ENCODE measurements around the gene CEACAM6. TPM values are rescaled to one million over a fixed set of nuclear protein-coding genes. Genes with fewer than 3 reads are reported as not detected.
A peak's percentile ranks its signal among the peaks of the same experiment; 100 is the strongest.

CEACAM6 gene
- polyA plus RNA-seq, 2 of the 4 experiments (the other 2 are of a cell fraction) = 0.97 to 17.7 TPM

- no peak for TF ChIP-seq NPAS2 (CRISPR knock-in tag; IDR thresholded peaks at IDR 0.05; ENCODE audit: borderline replicate concordance)
- no peak for TF ChIP-seq POLR2AphosphoS2 (conservative IDR thresholded peaks at IDR 0.05; ENCODE audit: low read length)
- TF ChIP-seq MAFK (IDR thresholded peaks at IDR 0.05; ENCODE audit: partially characterized antibody) = no peak
- TF ChIP-seq ESRRA (IDR thresholded peaks at IDR 0.05; ENCODE audit: borderline replicate concordance, low read length) = no peak
- TF ChIP-seq CTCF (IDR thresholded peaks at IDR 0.05) = no peak
- no peak for TF ChIP-seq SMC3 (IDR thresholded peaks at IDR 0.05)
- no peak for TF ChIP-seq ZSCAN20 (CRISPR knock-in tag; IDR thresholded peaks at IDR 0.05)
- no peak for TF ChIP-seq CEBPB (IDR thresholded peaks at IDR 0.05)
- no peak for TF ChIP-seq HDAC2 (IDR thresholded peaks at IDR 0.05)
- no peak for TF ChIP-seq HES2 (IDR thresholded peaks at IDR 0.05)
- TF ChIP-seq HOXB13 (CRISPR knock-in tag; IDR thresholded peaks at IDR 0.05; ENCODE audit: low read depth) = no peak
- no peak for TF ChIP-seq CBX2 (IDR thresholded peaks at IDR 0.05; ENCODE audit: borderline replicate concordance, low read depth)
- no peak for TF ChIP-seq HOXB5 (CRISPR knock-in tag; IDR thresholded peaks at IDR 0.05)
- no peak for TF ChIP-seq RNF2 (IDR thresholded peaks at IDR 0.05; ENCODE audit: borderline replicate concordance, low read depth)
- no peak for TF ChIP-seq ZNF302 (CRISPR knock-in tag; IDR thresholded peaks at IDR 0.05)
- TF ChIP-seq SREBF2 (IDR thresholded peaks at IDR 0.05) = no peak
- no peak for TF ChIP-seq POLR2A (IDR thresholded peaks at IDR 0.05; ENCODE audit: low read length)
- H3K9me3 ChIP-seq = no peaks in the 10 kb centered on the region
- no peak overlapping the region for H3K4me3 ChIP-seq
- ChIA-PET CTCF (interaction anchor here (0.6 to 9.9 kb wide), 13 partner anchors 11 to 157 kb away, joined by 3 to 102 read pairs (median 5); partner anchors contain the start of gene CEACAM6), POLR2A (no interaction called here)
- no peak overlapping the region for H3K4me2 ChIP-seq
- ATAC-seq = no peak
- no peaks in the 10 kb centered on the region for H3K4me1 ChIP-seq
- WGBS (ENCODE audit: missing lambda C conversion rate) = 20% methylated on average over 5 of the region's 5 CpGs
- peak; percentile 98 for FAIRE-seq
- DNase-seq (ENCODE audit: low read depth in 1 of 2, low spot score in 1 of 2) = no peak
- no peak overlapping the region for H3K27ac ChIP-seq
Observed at GRCh38 chr19:41735071-41735600, 20.2 kb upstream of the CEACAM6 start.

GRCh38 chr19:41739361-41739760 is 16.0 kb upstream of the CEACAM6 start:
- H3K4me1 ChIP-seq = no peaks in the 10 kb centered on the region
- TF ChIP-seq FOSB (CRISPR knock-in tag; IDR thresholded peaks at IDR 0.05) = no peak
- no peak for TF ChIP-seq MAX (IDR thresholded peaks at IDR 0.05)
- TF ChIP-seq KDM1A (IDR thresholded peaks at IDR 0.05; ENCODE audit: low read depth) = no peak
- no peak for TF ChIP-seq CBX8 (IDR thresholded peaks at IDR 0.05)
- no peak overlapping the region for H3K27ac ChIP-seq
- no peak overlapping the region for H3K4me2 ChIP-seq
- no peaks in the 10 kb centered on the region for H3K9me3 ChIP-seq
- FAIRE-seq (peak; percentile 32), ATAC-seq (no peak), DNase-seq (ENCODE audit: low read depth in 1 of 2, low spot score in 1 of 2) (no peak)
- H3K4me3 ChIP-seq = no peak overlapping the region
- WGBS (ENCODE audit: missing lambda C conversion rate) = 2% methylated on average over 3 of the region's 3 CpGs
- CTCF ChIA-PET = interaction anchor here (0.6 to 10.5 kb wide), 14 partner anchors 14 to 290 kb away, joined by 3 to 261 read pairs (median 4); partner anchors contain the start of genes CEACAM3 and CEACAM6
- POLR2A ChIA-PET = no interaction called here

DNA sequence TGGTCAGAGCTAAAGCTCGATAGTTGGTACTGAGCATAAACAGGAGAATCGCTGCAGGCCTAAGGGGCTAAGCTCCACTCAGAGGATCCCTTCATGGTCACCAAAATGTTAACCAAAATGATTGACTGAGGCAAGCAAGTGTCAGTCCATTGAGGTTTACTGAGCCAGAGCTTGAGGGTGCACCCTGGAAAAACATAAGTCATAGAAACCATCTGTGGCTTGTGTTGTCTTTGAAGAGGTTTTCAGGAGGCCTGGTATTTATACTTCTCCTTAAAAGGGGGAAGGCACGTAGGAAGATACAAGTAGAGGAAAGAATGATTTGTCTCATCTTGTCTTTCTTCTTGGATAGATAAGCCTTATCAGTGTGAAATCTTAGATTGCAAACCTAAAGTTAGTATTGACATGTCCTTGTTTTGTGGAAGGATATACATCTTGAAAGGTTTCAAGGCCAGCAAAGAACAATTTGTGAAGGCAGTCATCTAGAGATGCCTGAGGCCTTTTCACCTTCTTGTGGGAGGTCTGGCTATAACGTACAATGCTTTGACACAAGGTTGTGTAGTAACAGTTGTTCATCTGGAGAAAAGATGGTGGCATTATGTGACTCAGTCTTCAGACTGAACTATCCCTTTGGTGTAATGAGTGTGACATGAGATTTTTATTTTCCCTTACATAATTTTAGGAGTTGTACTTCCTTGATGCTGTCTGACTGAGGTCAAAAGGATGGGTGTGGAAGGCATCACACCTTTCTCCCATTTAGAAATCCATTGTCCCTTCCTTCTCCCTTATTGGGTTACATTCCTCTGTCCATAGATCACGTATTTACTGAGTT is 14.7 kb upstream of the CEACAM6 start:
- DNase-seq (ENCODE audit: low read depth in 1 of 2, low spot score in 1 of 2) (no peak), FAIRE-seq (peak; percentile 96), ATAC-seq (no peak)
- no peaks in the 10 kb centered on the region for H3K9me3 ChIP-seq
- 18% methylated on average over 5 of the region's 5 CpGs for WGBS (ENCODE audit: missing lambda C conversion rate)
- POLR2A ChIA-PET = no interaction called here
- CTCF ChIA-PET = interaction anchor here (0.6 to 10.5 kb wide), 22 partner anchors 10 to 177 kb away, joined by 3 to 261 read pairs (median 4); partner anchors contain the start of genes CEACAM3 and CEACAM6
- H3K4me2 ChIP-seq = no peak overlapping the region
- no peak overlapping the region for H3K27ac ChIP-seq
- no peak overlapping the region for H3K4me3 ChIP-seq
- TF ChIP-seq GATA3 (IDR thresholded peaks at IDR 0.05; ENCODE audit: borderline replicate concordance) (no peak), RARB (CRISPR knock-in tag; IDR thresholded peaks at IDR 0.05) (no peak), RNF2 (IDR thresholded peaks at IDR 0.05; ENCODE audit: borderline replicate concordance, low read depth) (no peak), TFCP2L1 (CRISPR knock-in tag; IDR thresholded peaks at IDR 0.05) (no peak), BCL3 (IDR thresholded peaks at IDR 0.05) (no peak), KDM1A (IDR thresholded peaks at IDR 0.05; ENCODE audit: low read depth) (no peak)
- H3K4me1 ChIP-seq = no peaks in the 10 kb centered on the region
